GM19372 (cell line): ENCODE data around the gene LAPTM5.

ENCODE experiments used
- ATAC-seq: cut with Tn5 transposase; IDR thresholded peaks from one replicate; pipeline ENCODE4 v1.9.1; 2021; ENCODE audit warnings: mild to moderate bottlenecking, low read depth, moderate library complexity; ENCODE audit not compliant: unreplicated experiment

The LAPTM5 gene

DNA sequence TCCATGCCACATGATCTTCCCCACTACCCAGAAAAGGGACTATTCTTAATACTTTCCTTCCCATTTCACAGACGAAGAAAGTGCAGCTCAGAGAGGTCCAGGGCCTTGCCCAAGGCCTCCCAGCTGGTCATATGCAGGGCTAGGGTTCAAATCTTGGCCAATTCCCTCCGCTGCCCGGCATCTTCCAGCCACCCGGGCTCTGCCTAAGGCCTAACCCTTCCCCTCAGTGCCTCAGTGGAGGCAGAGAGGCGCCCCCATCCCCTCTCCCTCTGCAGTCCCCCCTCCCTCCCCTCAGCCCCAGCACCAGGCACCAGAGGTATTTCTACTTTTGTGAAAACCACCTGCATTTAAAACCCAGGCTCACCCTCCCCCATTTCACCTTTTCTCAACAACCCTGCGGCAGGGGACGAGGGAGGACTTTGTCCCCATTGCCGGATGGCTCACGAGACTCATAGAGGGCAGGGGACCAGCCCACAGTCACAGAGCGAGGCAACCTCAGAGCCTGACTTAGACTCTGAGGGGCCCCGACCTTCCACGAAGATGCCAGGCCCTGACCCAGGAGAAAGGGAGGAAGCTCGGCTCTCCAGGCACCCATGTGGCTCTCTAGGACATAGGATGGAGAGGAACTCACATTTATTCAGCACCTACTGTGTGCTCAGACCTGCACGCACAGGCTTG is 12.3 kb downstream of the LAPTM5 start:
- no peak for ATAC-seq

DNA sequence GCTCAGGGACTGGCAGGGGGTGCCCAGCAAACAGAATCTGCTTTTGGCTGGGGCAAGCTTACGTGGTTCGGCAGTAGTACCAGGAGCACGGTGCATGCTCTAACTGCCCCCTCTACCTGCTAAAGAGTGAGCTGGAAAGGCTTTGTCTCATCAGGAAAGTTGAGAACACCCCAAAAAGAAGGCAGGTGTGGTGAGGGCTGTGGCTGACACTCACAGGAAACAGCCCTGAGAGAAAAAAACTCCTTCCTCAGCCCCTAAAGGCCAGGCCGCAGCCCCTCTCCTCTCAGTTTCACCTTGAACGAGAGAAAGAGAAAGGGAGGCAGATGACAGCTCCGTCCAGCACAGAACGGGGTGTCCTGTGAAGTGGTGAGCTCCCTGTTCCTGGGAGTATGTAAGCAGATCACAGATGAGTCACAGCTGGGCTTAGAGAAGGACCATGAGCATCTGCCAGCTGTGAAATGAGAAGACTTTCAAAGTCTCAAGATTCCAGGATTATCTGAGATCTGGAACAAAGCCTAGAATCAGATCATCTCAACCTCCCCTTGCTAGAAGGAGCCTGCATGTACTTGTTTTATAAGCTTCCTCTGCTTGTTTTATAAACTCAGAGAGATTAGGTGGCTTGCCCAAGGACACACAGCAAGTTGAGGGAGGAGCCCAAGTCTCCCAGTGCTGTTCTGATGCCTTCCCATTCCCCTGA is 13.4 kb downstream of the LAPTM5 start:
- ATAC-seq, result peak; percentile 44

DNA sequence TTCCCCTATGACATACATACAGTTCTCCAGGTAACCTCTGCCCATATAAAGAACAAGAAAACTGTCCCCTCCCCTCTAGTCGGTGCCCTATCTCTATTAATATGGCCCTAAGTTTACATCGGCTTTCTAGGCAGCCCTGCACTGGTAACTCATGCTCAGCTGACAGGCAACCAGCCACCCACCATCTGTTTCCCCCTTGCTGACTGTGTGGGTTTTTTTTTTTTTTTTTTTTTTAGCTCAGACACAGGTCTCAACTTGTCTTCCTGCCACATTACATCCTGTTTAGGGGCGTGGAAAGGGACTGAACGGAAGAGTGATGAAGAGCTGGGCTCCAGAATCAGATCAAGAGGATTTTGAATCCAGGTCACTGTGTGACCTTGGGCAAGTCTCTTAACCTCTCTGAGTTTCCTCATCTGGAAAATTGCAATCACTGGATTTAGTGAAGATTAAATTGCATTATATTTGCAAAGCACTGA is 14.0 kb downstream of the LAPTM5 start:
- no peak for ATAC-seq

DNA sequence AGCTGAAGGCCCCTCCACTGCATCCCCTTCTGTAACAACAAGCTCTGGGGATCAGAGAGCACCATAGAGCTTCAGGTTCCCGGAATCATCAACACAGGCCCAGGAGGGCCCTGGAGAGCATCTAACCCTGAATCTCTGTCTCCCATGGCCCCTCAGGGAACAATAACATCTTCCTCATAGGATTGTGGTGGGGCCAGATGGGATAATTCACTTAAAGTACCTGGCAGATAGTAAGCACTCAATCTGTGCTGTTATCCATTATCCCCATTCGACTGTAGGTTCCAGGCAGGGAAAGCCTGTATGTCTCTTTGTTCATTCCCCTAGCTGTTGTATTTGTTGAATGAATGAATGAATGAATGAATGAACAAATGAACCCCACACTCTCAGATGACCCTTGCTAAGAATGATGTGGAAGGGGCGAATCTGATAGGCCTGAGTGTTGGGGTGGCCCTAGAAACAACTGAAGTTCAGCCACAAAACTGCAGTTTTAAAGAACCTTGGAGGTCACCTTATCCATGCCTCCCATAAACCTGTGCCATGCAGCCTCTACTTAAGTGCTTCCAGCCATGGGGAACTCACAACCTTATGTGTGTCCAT is 14.5 kb downstream of the LAPTM5 start:
- no peak for ATAC-seq

GRCh38 chr1:30742300-30742962 is 15.1 kb downstream of the LAPTM5 start:
- no peak for ATAC-seq

DNA sequence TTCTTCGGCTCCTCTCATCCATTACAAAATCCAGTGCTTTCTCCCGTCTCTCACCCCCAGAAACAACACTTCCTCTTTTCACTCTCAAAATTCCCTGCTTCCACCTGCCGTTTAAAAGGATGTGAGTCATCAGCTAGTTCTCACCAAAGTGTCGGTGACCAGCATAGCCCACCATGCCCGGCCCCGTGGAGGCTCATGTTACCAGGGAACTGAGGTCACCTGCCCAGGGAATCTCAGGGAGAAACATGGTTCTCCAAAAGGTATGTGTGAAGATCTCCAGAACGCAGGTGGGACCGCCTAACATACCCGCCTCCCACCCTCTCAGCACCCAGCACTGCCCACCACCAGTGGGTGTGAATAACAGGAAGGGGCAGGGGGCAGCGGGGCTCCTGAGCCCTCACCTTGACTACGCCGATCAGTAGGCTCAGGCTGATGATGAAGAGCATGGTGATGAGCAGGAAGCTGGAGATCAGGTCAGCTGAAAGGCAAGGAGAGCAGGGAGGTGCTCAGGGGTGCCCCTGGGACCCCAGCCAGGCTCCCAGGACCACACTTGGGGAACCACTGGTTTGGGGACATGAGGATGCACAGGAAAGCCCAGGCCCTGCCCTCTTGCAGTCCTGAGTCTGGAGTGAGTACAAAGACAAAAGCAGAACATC is 16.2 kb downstream of the LAPTM5 start:
- no peak for ATAC-seq

- ATAC-seq, result no peak
Observed at GRCh38 chr1:30740251-30741238, 17.0 kb downstream of the LAPTM5 start.

GRCh38 chr1:30739601-30740000 is 18.0 kb downstream of the LAPTM5 start:
- ATAC-seq, result no peak

DNA sequence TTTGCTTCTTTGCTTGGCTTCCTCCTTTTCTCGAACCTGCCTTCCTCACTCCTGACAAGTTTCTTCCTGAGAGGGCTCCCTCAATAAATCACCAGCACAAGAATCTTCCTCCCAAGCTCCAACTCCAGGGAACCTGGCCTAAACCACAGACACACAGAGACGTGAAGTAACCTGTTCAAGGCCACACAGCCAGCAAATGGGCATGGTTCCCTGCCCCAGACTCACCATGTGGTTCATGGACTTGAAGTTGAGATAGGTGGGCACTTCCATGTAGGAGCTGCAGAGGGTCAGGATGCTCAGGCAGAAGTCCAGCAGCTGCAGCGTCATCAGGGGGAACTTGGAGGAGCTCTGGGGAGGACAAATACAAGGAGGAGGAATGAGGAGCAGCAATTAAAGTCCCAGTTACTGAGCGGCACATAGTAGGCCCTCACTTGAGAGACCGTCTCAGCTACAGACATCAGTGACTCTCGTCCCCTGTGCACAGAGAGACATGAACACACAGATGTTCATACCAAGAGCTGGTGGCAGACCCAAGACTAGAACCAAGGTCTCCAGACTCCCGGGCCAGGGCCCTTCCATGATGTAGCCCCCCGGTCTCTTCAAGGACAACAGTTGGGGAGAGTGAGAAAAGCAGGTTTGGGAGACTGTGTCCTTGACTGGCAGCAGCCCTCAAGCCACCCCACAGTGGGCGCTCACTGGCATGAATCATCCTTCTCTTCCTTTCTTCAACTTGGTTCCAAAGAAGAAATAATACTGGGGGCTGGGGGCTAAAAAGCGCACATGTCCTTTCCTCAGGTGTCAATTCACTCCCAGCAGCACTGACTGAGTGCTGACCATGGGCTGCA is 18.6 kb downstream of the LAPTM5 start:
- ATAC-seq, result no peak

- no peak for ATAC-seq
Observed at GRCh38 chr1:30738040-30738714, 19.4 kb downstream of the LAPTM5 start.

- ATAC-seq, result no peak
Observed at GRCh38 chr1:30737357-30738039, 20.1 kb downstream of the LAPTM5 start.

DNA sequence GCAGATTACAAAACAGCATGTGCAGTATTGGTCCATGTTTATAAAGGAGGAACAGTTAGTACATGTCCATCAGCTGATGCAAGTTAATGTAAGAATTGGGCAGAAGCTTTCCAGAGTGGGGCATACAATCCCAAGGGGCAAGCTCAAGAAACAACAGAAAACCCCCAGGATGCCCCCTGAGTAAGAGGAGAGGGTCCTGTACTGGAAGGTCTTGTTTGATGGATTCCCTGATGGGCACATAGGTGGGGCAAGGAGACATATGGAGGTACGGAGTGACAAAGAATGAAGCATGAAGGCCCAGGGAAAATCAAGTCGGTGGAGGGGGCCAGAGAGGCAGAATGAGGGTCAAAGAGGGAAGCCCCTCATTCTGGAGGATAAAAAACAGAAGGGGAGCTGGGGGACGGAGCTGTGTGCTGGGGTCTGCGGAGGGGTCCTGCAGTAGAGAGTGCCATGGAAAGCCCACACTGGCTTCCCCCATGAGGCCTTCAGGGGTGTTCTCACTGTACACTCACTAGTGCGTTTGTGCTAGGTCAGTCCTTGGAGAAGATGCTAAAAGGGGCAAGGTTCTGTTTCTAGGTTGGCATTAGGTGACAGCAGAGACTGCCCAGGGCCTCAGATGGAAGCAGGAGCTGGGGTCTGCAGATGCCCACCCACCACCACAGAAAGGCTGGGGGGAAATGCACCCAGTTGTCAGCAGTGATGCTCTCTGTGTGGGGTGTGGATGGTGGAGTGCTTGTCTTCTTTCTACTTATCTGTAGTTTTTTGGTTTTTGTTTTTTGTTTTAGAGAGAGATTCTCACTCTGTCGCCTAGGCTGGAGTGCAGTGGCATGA is 21.7 kb downstream of the LAPTM5 start:
- ATAC-seq, result no peak

- ATAC-seq, result no peak
Observed at GRCh38 chr1:30735124-30735523, 22.4 kb downstream of the LAPTM5 start.

DNA sequence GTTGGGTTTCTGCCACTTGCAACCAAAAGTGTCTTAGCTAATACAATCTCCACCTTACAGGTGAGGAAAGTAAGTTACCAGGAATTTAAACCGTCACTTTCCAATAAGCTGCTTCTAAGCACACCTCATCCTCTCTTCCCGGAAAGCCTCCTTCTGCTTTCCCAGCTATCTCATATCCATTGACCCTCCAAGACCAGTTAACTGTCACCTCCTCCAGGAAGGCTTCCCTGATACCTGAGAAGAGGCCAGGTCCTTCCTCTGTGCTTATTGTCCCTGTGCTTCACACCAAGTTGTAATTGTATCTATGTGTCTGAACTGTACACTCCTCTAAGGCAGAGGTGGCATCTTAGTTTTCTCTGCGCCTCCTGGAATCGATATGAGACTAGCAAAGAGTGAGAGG is 23.0 kb downstream of the LAPTM5 start:
- no peak for ATAC-seq

DNA sequence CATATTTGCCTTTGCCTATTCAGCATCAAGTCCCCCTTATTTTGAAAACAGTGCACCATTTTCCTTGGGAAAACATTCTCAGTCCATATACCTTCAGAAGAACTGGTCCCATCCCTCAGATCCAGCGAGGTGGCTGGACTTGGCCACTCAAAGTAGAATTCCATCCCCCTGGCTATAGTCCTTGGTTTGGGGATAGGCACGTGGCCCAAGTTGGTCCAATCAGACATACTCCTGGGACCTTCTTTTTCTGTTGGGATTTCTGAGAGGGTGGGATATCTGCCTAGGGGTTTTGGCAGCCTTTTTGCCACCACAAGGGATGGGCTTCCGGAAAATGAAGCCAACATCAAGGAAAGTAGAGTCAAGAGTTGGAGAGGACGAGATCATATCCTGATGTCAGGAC is 23.5 kb downstream of the LAPTM5 start:
- no peak for ATAC-seq

DNA sequence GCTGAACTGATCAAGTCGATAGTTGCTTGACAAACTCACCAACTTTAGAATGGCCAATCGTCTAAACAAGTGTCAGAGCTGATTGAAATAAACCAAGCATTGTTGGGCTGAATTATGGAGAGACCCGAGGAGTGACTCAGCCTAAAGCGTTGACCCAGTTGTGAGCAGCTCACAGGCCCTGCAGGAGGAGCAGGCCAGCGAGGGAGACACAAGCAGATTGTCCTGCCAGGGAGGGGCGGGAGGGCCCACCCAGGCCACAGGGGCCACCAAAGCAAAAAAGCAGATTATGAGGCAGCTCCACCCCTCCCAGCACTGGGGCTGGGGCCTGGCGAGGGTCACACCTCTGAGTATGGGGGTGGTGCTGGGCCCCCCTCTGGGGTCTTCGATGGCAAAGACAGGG is 24.1 kb downstream of the LAPTM5 start:
- no peak for ATAC-seq
